ENCODE measurements around the gene TOMM70. TPM values are rescaled to one million over a fixed set of nuclear protein-coding genes. Genes with fewer than 3 reads are reported as not detected.

Gene TOMM70
- total and polyA plus RNA-seq, 2 of the 13 experiments (the other 11 are each of a cell fraction or from before 2014, with no cell fraction given) = 27.0 to 77.2 TPM

GRCh38 chr3:100440895-100441294 lies 40.0 kb upstream of the TOMM70 start:
- Histone ChIP-seq H2AFZ (ENCODE audit: low read length) (no peak overlapping the region), H3K9ac (ENCODE audit: insufficient read depth, low read depth, low read length) (no peak overlapping the region), H3K4me1 (ENCODE audit: insufficient read depth, low read length) (no peaks in the 10 kb centered on the region), H3K4me3 (replicated peaks in 1 of 3; ENCODE audit: insufficient read depth in 1 of 3, low read depth in 2 of 3, low read length in 3 of 3) (no peak overlapping the region), H3K27me3 (ENCODE audit: control insufficient read depth in 1 of 2, insufficient read depth in 2 of 2, low read length in 2 of 2) (no peaks in the 10 kb centered on the region), H3K79me2 (ENCODE audit: insufficient read depth, low read length) (no peaks in the 10 kb centered on the region), H3K9me3 (ENCODE audit: low read length) (0 out of 2 replicates have a peak, but pooled peaks cover 8% of the 10 kb centered on the region), H3K27ac (ENCODE audit: extremely low read length, insufficient read depth, low read length) (no peak overlapping the region), H4K20me1 (ENCODE audit: insufficient read depth, low read length) (no peaks in the 10 kb centered on the region), H3K36me3 (replicated peaks in 1 of 2; ENCODE audit: control insufficient read depth in 1 of 2, insufficient read depth in 2 of 2, low read length in 2 of 2) (peaks cover 0 to 2% of the 10 kb centered on the region in 2 experiments; a peak in 2 of 5 replicates), H3K4me2 (ENCODE audit: low read depth, low read length) (no peak overlapping the region)
- in situ Hi-C loops (cut with HindIII; ENCODE audit: extremely low pct_ligation_motif_present, low pct_unique_long_range_greater_than_20kb) (no loop called here), intact Hi-C loops (cut with micrococcal nuclease; ENCODE audit: unreplicated experiment) (no loop called here)
- no TSS peak for BruUV-seq (replicated peaks)
- no peak for ATAC-seq
- ChIA-PET POLR2A (no interaction called here), CTCF (ENCODE audit: low intra/inter-chr PET ratio, low total read pairs) (no interaction called here)
- WGBS (ENCODE audit: low lambda C conversion rate) = 91% methylated on average over 3 of the region's 3 CpGs
- FAIRE-seq = no peak
- TF ChIP-seq MZF1 (CRISPR knock-in tag; IDR thresholded peaks at IDR 0.05; ENCODE audit: borderline replicate concordance) (no peak), SALL2 (CRISPR knock-in tag; IDR thresholded peaks at IDR 0.05) (no peak), TARDBP (CRISPR knock-in tag; IDR thresholded peaks at IDR 0.05) (no peak), JUN (CRISPR knock-in tag; IDR thresholded peaks at IDR 0.05) (no peak), NR2F1 (CRISPR knock-in tag; IDR thresholded peaks at IDR 0.05) (no peak), KDM6A (CRISPR knock-in tag; IDR thresholded peaks at IDR 0.05; ENCODE audit: low read depth) (no peak), KLF12 (CRISPR knock-in tag; IDR thresholded peaks at IDR 0.05; ENCODE audit: borderline replicate concordance) (no peak)
- DNase-seq (ENCODE audit: low spot score) = no peak

GRCh38 chr3:100438623-100438974 lies 37.7 kb upstream of the TOMM70 start:
- Histone ChIP-seq H3K4me3 (replicated peaks in 1 of 3; ENCODE audit: insufficient read depth in 1 of 3, low read depth in 2 of 3, low read length in 3 of 3) (no peak overlapping the region), H4K20me1 (ENCODE audit: insufficient read depth, low read length) (no peaks in the 10 kb centered on the region), H3K79me2 (ENCODE audit: insufficient read depth, low read length) (no peaks in the 10 kb centered on the region), H3K9me3 (ENCODE audit: low read length) (0 out of 2 replicates have a peak, but pooled peaks cover 3% of the 10 kb centered on the region), H2AFZ (ENCODE audit: low read length) (no peak overlapping the region), H3K36me3 (replicated peaks in 1 of 2; ENCODE audit: control insufficient read depth in 1 of 2, insufficient read depth in 2 of 2, low read length in 2 of 2) (peaks cover 0 to 2% of the 10 kb centered on the region in 2 experiments; a peak in 2 of 5 replicates), H3K27ac (ENCODE audit: extremely low read length, insufficient read depth, low read length) (no peak overlapping the region), H3K4me2 (ENCODE audit: low read depth, low read length) (no peak overlapping the region), H3K4me1 (ENCODE audit: insufficient read depth, low read length) (no peaks in the 10 kb centered on the region), H3K9ac (ENCODE audit: insufficient read depth, low read depth, low read length) (no peak overlapping the region), H3K27me3 (ENCODE audit: control insufficient read depth in 1 of 2, insufficient read depth in 2 of 2, low read length in 2 of 2) (no peaks in the 10 kb centered on the region)
- DNase-seq (ENCODE audit: low spot score) = no peak
- CTCF ChIA-PET (ENCODE audit: low intra/inter-chr PET ratio, low total read pairs) = no interaction called here
- POLR2A ChIA-PET = no interaction called here
- WGBS (ENCODE audit: low lambda C conversion rate) = 97% methylated on average over 2 of the region's 2 CpGs
- no peak for ATAC-seq
- in situ Hi-C loops (cut with HindIII; ENCODE audit: extremely low pct_ligation_motif_present, low pct_unique_long_range_greater_than_20kb) (no loop called here), intact Hi-C loops (cut with micrococcal nuclease; ENCODE audit: unreplicated experiment) (no loop called here)
- no TSS peak for BruUV-seq (replicated peaks)
- FAIRE-seq = no peak
- no peak for TF ChIP-seq ZNF850 (CRISPR knock-in tag; conservative IDR thresholded peaks at IDR 0.05)
- no peak for TF ChIP-seq ZNF674 (CRISPR knock-in tag; IDR thresholded peaks at IDR 0.05; ENCODE audit: low read depth)
- no peak for TF ChIP-seq ZNF44 (CRISPR knock-in tag; IDR thresholded peaks at IDR 0.05)
- no peak for TF ChIP-seq ZNF207 (IDR thresholded peaks at IDR 0.05; ENCODE audit: borderline replicate concordance)
- TF ChIP-seq ZBTB7B (CRISPR knock-in tag; IDR thresholded peaks at IDR 0.05) = no peak
- TF ChIP-seq ZNF761 (CRISPR knock-in tag; conservative IDR thresholded peaks at IDR 0.05) = no peak
- no peak for TF ChIP-seq MXI1 (IDR thresholded peaks at IDR 0.05; ENCODE audit: borderline replicate concordance, low read depth, low read length)
- TF ChIP-seq ARNTL (CRISPR knock-in tag; IDR thresholded peaks at IDR 0.05) = no peak
- no peak for TF ChIP-seq HDAC6 (IDR thresholded peaks at IDR 0.05; ENCODE audit: low read depth, low read length)
- TF ChIP-seq ZNF562 (CRISPR knock-in tag; IDR thresholded peaks at IDR 0.05; ENCODE audit: borderline replicate concordance) = no peak
- TF ChIP-seq ZNF883 (CRISPR knock-in tag; IDR thresholded peaks at IDR 0.05; ENCODE audit: not compliant biosample characterization) = no peak
- no peak for TF ChIP-seq ZNF639 (CRISPR knock-in tag; conservative IDR thresholded peaks at IDR 0.05)
- no peak for TF ChIP-seq TEF (CRISPR knock-in tag; IDR thresholded peaks at IDR 0.05)
- TF ChIP-seq NR2F2 (IDR thresholded peaks at IDR 0.05; ENCODE audit: borderline replicate concordance, low read depth) = no peak
